Right lobe of liver (tissue), 4 donors: ENCODE measurements around the gene SERTAD4.

Experiments used
- POLR2A ChIP-seq: fragments of 450-650 bp; IDR thresholded peaks from one replicate; pipeline ENCODE4 v1.6.1; 2017; ENCODE audit warnings: antibody characterized with exemption, mild to moderate bottlenecking
- TF ChIP-seq, protein P1 (sequence below), 4 donors: fragments of 200-600 bp in 3 of 4; fragments of 450-650 bp in 1 of 4; IDR thresholded peaks; one replicate each; pipeline versions ENCODE4 v1.5.1 to v1.8.0; 2016 to 2022; ENCODE audit warnings: antibody characterized with exemption in 4 of 4, mild to moderate bottlenecking in 2 of 4
- donor health status: DM: no; HTN: no; CAD: no.
- donor health status: DM: no; HTN: no; CAD: no.
- donor health status: DM: no; HTN: yes; CAD: no.

DNA sequence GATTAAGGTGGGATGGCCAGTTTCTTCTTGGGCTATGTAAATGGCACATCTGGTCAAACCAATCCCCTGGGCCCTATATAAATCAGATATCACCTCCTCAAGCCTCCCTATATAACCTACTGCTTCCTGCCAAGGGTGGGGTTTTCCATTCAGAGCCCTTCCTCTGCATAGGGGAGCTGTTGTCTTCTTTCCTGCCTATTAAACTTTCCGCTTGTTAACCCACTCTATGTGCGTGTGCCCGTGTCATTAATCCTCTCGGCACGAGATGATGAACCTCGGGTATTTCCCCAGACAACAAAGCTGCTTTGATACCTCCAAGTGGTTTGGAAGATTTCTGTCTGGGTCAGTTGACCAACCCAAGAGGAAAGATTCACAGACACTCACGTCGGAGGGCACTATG, 19.3 kb upstream of the SERTAD4 start:
- TF ChIP-seq, protein P1, sequence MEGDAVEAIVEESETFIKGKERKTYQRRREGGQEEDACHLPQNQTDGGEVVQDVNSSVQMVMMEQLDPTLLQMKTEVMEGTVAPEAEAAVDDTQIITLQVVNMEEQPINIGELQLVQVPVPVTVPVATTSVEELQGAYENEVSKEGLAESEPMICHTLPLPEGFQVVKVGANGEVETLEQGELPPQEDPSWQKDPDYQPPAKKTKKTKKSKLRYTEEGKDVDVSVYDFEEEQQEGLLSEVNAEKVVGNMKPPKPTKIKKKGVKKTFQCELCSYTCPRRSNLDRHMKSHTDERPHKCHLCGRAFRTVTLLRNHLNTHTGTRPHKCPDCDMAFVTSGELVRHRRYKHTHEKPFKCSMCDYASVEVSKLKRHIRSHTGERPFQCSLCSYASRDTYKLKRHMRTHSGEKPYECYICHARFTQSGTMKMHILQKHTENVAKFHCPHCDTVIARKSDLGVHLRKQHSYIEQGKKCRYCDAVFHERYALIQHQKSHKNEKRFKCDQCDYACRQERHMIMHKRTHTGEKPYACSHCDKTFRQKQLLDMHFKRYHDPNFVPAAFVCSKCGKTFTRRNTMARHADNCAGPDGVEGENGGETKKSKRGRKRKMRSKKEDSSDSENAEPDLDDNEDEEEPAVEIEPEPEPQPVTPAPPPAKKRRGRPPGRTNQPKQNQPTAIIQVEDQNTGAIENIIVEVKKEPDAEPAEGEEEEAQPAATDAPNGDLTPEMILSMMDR (IDR thresholded peaks at IDR 0.05), result no peak
- TF ChIP-seq POLR2A, result no peak
